Fibroblast of pulmonary artery (primary cell): ENCODE measurements around the gene MRPS35.

Experiments used
- DNase-seq: peaks from one replicate; pipeline ENCODE4 v3.0.0-alpha.2; 2010; ENCODE audit warnings: low read depth
- H3K4me3 ChIP-seq: replicated peaks from 2 replicates; pipeline ENCODE4 v1.5.1; 2011; ENCODE audit warnings: low read depth, mild to moderate bottlenecking, control low read depth, low read length, moderate library complexity
- TF ChIP-seq, protein P1 (sequence below): IDR thresholded peaks from 2 replicates; pipeline ENCODE4 v1.5.1; 2011; ENCODE audit warnings: mild to moderate bottlenecking, control low read depth, low read length, inconsistent platforms; ENCODE audit errors: missing control alignments

MRPS35 gene

GRCh38 chr12:27790179-27790578, 79.5 kb downstream of the MRPS35 start:
- no peak overlapping the region for H3K4me3 ChIP-seq
- TF ChIP-seq, protein P1, sequence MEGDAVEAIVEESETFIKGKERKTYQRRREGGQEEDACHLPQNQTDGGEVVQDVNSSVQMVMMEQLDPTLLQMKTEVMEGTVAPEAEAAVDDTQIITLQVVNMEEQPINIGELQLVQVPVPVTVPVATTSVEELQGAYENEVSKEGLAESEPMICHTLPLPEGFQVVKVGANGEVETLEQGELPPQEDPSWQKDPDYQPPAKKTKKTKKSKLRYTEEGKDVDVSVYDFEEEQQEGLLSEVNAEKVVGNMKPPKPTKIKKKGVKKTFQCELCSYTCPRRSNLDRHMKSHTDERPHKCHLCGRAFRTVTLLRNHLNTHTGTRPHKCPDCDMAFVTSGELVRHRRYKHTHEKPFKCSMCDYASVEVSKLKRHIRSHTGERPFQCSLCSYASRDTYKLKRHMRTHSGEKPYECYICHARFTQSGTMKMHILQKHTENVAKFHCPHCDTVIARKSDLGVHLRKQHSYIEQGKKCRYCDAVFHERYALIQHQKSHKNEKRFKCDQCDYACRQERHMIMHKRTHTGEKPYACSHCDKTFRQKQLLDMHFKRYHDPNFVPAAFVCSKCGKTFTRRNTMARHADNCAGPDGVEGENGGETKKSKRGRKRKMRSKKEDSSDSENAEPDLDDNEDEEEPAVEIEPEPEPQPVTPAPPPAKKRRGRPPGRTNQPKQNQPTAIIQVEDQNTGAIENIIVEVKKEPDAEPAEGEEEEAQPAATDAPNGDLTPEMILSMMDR = no peak
- DNase-seq = no peak

DNA sequence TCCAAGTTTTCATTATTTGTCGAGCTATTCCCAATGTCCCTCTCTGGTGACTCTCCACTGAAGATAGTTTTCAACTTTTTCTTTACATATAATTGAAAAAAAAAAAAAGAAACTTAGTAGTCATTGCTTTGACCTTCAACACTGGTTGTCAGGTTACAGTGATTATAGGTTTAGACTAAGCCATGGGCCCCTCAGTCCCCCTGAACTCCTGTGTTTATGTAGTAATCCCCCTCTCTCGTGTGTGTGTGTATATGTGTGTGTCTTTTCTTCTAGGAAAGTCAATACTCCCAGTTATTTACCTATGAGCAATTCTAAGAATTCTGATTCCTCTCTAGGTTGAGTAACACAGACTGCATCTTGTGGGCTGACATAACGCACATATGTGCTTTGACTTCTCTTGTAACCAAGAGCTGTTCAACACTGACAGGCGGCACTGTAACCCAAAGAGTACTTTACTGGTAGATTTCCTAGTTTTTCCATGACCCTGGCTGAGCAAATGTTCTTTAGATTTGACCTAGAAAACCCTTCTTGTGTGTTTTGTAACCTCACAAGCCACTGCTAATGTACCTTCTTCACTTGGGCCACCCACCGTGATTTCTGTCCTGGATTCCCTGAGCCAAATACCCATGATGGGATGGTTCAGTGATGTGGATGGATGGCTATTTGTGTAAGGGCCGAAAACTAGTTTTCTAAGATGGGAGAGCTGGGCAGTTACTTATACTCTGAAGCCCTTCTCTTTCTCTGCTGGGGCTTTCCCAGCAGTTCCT, 84.4 kb downstream of the MRPS35 start:
- DNase-seq = no peak
- TF ChIP-seq, protein P1 = no peak
- H3K4me3 ChIP-seq = no peak overlapping the region

- TF ChIP-seq, protein P1 = no peak
- no peak for DNase-seq
- H3K4me3 ChIP-seq = no peak overlapping the region
These were observed 85.5 kb downstream of the MRPS35 start for GRCh38 chr12:27796128-27796527.

DNA sequence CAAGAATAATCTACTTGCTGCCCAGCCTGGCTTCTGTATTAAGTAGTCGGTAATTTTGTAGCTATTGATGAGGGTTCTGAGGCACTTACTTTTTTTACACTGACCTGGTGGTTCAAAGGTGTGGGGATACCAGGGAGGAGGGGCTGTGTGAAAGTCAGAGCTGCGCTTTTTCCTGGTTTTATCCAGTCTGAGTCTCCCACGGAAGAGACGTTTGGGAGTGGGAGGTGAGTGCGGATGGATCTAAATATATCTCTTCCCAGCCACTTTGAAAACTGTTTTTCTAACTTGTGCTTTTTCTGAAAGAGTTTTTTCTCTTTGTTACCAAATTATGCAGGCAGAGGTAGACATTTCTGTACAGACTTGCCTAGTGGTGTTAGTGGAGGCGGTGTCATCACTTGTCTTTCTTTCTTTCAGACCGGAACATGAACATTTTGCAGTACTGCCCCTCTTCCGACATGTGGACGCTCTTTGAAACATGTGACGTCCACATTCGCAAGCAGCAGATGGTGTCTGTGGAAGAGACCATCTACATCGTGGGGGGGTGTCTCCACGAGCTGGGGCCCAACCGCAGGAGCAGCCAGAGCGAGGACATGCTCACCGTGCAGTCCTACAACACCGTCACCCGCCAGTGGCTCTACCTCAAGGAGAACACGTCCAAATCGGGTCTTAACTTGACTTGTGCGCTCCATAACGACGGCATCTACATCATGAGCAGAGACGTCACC, 86.8 kb downstream of the MRPS35 start:
- TF ChIP-seq, protein P1 = no peak
- DNase-seq = no peak
- H3K4me3 ChIP-seq = no peak overlapping the region

- TF ChIP-seq, protein P1 = no peak
These were observed 90.2 kb downstream of the MRPS35 start for GRCh38 chr12:27800819-27801218.

DNA sequence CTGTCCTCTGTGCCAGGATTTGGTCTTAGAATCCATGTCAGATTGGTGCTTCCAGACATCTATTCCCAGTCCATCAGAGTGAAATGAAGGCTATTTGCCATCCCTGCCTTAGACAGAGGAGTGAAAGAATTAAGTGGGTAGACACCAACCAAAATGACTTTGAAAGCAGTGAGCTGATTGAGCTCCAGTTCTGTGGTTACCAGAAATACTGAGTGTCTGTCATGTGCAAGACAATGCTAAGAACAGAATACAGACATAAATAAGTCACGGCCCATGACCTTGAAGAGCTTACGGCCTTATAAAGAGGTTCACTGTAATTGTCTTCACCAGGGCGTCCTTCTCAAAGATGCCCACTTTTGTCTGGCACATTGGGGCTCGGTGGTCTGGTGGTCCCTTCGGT, 91.0 kb downstream of the MRPS35 start:
- TF ChIP-seq, protein P1 = no peak
- H3K4me3 ChIP-seq = no peak overlapping the region

More at GRCh38 chr12:27800819-27801218, 90.2 kb downstream of the MRPS35 start:
- no peak for DNase-seq
- no peak overlapping the region for H3K4me3 ChIP-seq

More for the DNA sequence above, 91.0 kb downstream of the MRPS35 start:
- DNase-seq = no peak
